ENCODE results near the gene AMOTL2.

- TF ChIP-seq EZH2 (IDR thresholded peaks at IDR 0.05; ENCODE audit: low read length), result no peak
- TF ChIP-seq CTCF (optimal IDR thresholded peaks at IDR 0.05 in 1 of 3, IDR thresholded peaks at IDR 0.05 in 1 of 3, conservative IDR thresholded peaks at IDR 0.05 in 1 of 3; ENCODE audit: extremely low read depth in 1 of 3, insufficient read depth in 2 of 3, low read length in 3 of 3), result no peak
Measured at GRCh38 chr3:134395103-134395502, 20.9 kb upstream of the AMOTL2 start.

Measured in keratinocyte (primary cell).